ENCODE measurements around the gene TMEM129.

DNA sequence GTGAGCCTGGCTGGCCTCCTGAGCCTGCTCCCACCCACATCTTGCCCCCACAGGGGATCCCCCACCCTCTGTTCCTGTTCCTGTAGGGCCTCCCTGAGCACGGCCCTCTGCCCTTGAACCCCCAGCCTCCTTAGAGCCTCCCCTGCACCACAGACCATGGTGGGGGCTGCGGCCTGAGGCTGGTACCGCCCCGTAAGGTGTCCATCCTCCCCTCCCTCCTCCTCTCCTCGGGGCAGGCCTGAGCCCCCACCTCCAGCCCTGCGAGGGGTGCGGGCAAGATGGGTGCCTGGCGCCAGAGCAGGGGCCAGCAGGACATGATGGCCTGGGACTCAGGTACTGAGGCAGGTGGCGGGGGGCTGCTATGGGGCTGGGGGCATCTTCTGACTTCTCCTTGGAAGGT lies 43.5 kb upstream of the TMEM129 start:
- TF ChIP-seq CSDC2 (CRISPR knock-in tag; IDR thresholded peaks at IDR 0.05) (no peak), PATZ1 (CRISPR knock-in tag; IDR thresholded peaks at IDR 0.05; ENCODE audit: borderline replicate concordance) (no peak), BACH2 (CRISPR knock-in tag; IDR thresholded peaks at IDR 0.05; ENCODE audit: borderline replicate concordance) (no peak), ZC3H10 (CRISPR knock-in tag; IDR thresholded peaks at IDR 0.05) (no peak), ARNTL (CRISPR knock-in tag; IDR thresholded peaks at IDR 0.05; ENCODE audit: borderline replicate concordance, low read depth) (no peak), ZFP3 (CRISPR knock-in tag; IDR thresholded peaks at IDR 0.05) (no peak), ZFP30 (CRISPR knock-in tag; IDR thresholded peaks at IDR 0.05) (no peak), ZNF8 (CRISPR knock-in tag; IDR thresholded peaks at IDR 0.05) (no peak), POU6F1 (CRISPR knock-in tag; IDR thresholded peaks at IDR 0.05; ENCODE audit: borderline replicate concordance, low read depth) (no peak), TOX (CRISPR knock-in tag; IDR thresholded peaks at IDR 0.05; ENCODE audit: borderline replicate concordance) (no peak), PPARA (CRISPR knock-in tag; IDR thresholded peaks at IDR 0.05; ENCODE audit: borderline replicate concordance) (no peak), OSR1 (CRISPR knock-in tag; IDR thresholded peaks at IDR 0.05) (no peak)

Data from SK-N-SH treated with all-trans-retinoic acid at 6 μM for 48 hours (cell line).